Mesothelial cell of epicardium (in vitro differentiated cells): Measurements from ENCODE around the gene TBC1D2B. TPM values are rescaled to one million over a fixed set of nuclear protein-coding genes. Genes with fewer than 3 reads are reported as not detected.

ENCODE experiments used
- DNase-seq, 2 experiments: peaks; one replicate each; pipeline ENCODE4 v3.0.0; 2021; ENCODE audit warnings: low spot score in 2 of 2; ENCODE audit not compliant: unreplicated experiment in 2 of 2
- H3K27ac Mint-ChIP-seq: 2 replicates; pipeline ENCODE4 v1.8.0; 2021; ENCODE audit warnings: mixed read lengths
- H3K27me3 Mint-ChIP-seq: 2 replicates; pipeline ENCODE4 v1.8.0; 2021; ENCODE audit warnings: low read depth, mixed read lengths
- H3K36me3 Mint-ChIP-seq: 2 replicates; pipeline ENCODE4 v1.8.0; 2021; ENCODE audit warnings: mixed read lengths
- H3K4me1 Mint-ChIP-seq: 2 replicates; pipeline ENCODE4 v1.8.0; 2021; ENCODE audit warnings: mixed read lengths
- H3K4me3 Mint-ChIP-seq: 2 replicates; pipeline ENCODE4 v1.8.0; 2021; ENCODE audit warnings: mild to moderate bottlenecking, moderate library complexity, mixed read lengths
- H3K9me3 Mint-ChIP-seq: 2 replicates; pipeline ENCODE4 v1.8.0; 2021; ENCODE audit warnings: mixed read lengths
- total RNA-seq: library from RNA; stranded (reverse); gene quantifications from 3 replicates; pipeline ENCODE4 v1.2.1, GENCODE V29; 2021
- TF ChIP-seq, protein P1 (sequence below): fragments of 200-600 bp; sonication (generic); IDR thresholded peaks from one replicate; pipeline ENCODE4 v1.5.0; 2021; ENCODE audit warnings: antibody characterized with exemption; ENCODE audit not compliant: unreplicated experiment

Gene TBC1D2B
- total RNA-seq, 1 donor from 2014 or later, result 39.8 TPM

- TF ChIP-seq, protein P1, sequence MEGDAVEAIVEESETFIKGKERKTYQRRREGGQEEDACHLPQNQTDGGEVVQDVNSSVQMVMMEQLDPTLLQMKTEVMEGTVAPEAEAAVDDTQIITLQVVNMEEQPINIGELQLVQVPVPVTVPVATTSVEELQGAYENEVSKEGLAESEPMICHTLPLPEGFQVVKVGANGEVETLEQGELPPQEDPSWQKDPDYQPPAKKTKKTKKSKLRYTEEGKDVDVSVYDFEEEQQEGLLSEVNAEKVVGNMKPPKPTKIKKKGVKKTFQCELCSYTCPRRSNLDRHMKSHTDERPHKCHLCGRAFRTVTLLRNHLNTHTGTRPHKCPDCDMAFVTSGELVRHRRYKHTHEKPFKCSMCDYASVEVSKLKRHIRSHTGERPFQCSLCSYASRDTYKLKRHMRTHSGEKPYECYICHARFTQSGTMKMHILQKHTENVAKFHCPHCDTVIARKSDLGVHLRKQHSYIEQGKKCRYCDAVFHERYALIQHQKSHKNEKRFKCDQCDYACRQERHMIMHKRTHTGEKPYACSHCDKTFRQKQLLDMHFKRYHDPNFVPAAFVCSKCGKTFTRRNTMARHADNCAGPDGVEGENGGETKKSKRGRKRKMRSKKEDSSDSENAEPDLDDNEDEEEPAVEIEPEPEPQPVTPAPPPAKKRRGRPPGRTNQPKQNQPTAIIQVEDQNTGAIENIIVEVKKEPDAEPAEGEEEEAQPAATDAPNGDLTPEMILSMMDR, result no peak
- no peak for DNase-seq
- no peaks in the 10 kb centered on the region for H3K4me1 Mint-ChIP-seq
- no peaks in the 10 kb centered on the region for H3K9me3 Mint-ChIP-seq
- H3K27me3 Mint-ChIP-seq, result no peaks in the 10 kb centered on the region
- H3K27ac Mint-ChIP-seq, result no peak overlapping the region
- H3K4me3 Mint-ChIP-seq, result no peak overlapping the region
- peaks cover 33% of the 10 kb centered on the region for H3K36me3 Mint-ChIP-seq
Observed at GRCh38 chr15:78016860-78017259, 60.7 kb downstream of the TBC1D2B start.

DNA sequence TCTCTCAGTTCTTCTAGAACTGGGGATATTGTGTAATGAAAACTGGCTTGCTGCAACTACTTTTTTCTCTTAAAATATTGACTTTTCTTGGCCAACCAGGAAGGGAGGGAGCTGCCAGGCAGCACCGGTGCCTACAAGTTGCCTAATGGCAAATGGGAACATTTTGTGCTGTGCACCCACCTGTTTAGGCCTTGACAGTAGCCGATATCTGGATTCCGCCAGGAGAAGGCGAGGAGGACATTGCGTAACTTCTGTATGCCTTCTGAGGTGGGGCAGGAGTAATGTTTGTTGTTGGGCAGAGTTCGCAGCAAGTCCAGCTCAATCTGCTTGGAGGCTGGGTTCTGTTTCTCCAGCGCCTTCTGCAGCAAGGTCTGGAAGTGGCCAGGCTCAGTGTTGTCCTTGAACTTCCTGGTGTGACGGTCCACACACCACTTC lies 64.9 kb downstream of the TBC1D2B start:
- no peak overlapping the region for H3K4me3 Mint-ChIP-seq
- peaks cover 39% of the 10 kb centered on the region for H3K36me3 Mint-ChIP-seq
- DNase-seq, result no peak
- H3K27ac Mint-ChIP-seq, result no peak overlapping the region
- no peaks in the 10 kb centered on the region for H3K9me3 Mint-ChIP-seq
- TF ChIP-seq, protein P1, result no peak
- no peaks in the 10 kb centered on the region for H3K27me3 Mint-ChIP-seq
- no peaks in the 10 kb centered on the region for H3K4me1 Mint-ChIP-seq

DNA sequence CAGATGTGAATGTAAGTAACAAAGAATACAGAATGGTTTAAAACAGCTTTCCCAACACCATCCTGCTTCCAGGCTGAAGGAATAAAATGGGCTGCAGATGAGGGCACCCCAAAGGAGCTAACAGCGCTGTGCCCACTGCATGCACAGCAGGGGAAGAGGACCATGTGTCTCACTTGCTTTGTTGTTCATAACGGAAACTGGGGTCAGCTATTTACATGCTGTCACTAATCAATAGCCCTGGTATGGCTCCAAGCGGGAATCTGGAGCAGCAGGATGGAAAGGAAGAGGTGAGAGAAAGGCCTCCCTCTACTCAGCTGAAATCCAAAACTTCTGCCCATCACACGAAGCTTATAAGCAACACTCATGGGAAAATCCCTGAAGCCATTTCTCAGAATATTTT lies 67.4 kb downstream of the TBC1D2B start:
- DNase-seq, result no peak
- TF ChIP-seq, protein P1, result no peak
- Mint-ChIP-seq H3K4me1 (no peaks in the 10 kb centered on the region), H3K27me3 (no peaks in the 10 kb centered on the region), H3K9me3 (no peaks in the 10 kb centered on the region), H3K36me3 (peaks cover 28% of the 10 kb centered on the region), H3K27ac (no peak overlapping the region), H3K4me3 (no peak overlapping the region)

GRCh38 chr15:78007964-78008886 lies 69.3 kb downstream of the TBC1D2B start:
- TF ChIP-seq, protein P1, result no peak
- Mint-ChIP-seq H3K36me3 (peaks cover 22% of the 10 kb centered on the region), H3K9me3 (no peaks in the 10 kb centered on the region), H3K27me3 (no peaks in the 10 kb centered on the region), H3K4me3 (no peak overlapping the region), H3K4me1 (peaks cover 5% of the 10 kb centered on the region), H3K27ac (no peak overlapping the region)
- DNase-seq, result no peak

GRCh38 chr15:78007211-78007931 lies 70.1 kb downstream of the TBC1D2B start:
- peaks cover 5% of the 10 kb centered on the region for H3K4me1 Mint-ChIP-seq
- peaks cover 20% of the 10 kb centered on the region for H3K36me3 Mint-ChIP-seq
- no peaks in the 10 kb centered on the region for H3K9me3 Mint-ChIP-seq
- TF ChIP-seq, protein P1, result no peak
- no peak for DNase-seq
- no peaks in the 10 kb centered on the region for H3K27me3 Mint-ChIP-seq
- H3K27ac Mint-ChIP-seq, result no peak overlapping the region
- H3K4me3 Mint-ChIP-seq, result no peak overlapping the region
